ENCODE data around the gene SEMA3F. TPM values are rescaled to one million over a fixed set of nuclear protein-coding genes. Genes with fewer than 3 reads are reported as not detected.

Gene SEMA3F
- total RNA-seq, 4 donors from 2014 or later: 10.5 to 33.1 (median 12.9) TPM

- intact Hi-C loops (cut with DNase I; ENCODE audit: low total_unique reads): no loop called here
- H3K4me3 ChIP-seq: no peak overlapping the region
- no peaks in the 10 kb centered on the region for H3K36me3 ChIP-seq
- TF ChIP-seq CTCF (IDR thresholded peaks at IDR 0.05) (no peak), POLR2A (IDR thresholded peaks at IDR 0.05) (no peak)
- H3K27ac ChIP-seq: peak overlapping the region; percentile 81 to 84
- no peak for DNase-seq
- H3K9me3 ChIP-seq: no peaks in the 10 kb centered on the region
- no peaks in the 10 kb centered on the region for H3K27me3 ChIP-seq
- peaks cover 12 to 50% of the 10 kb centered on the region in 2 donors for H3K4me1 ChIP-seq
These were observed 6.2 kb downstream of the SEMA3F start for GRCh38 chr3:50161320-50161719.

- Histone ChIP-seq H3K4me1 (peaks cover 17 to 59% of the 10 kb centered on the region in 2 donors), H3K27ac (peak overlapping the region; percentile 81 to 84), H3K27me3 (no peaks in the 10 kb centered on the region), H3K4me3 (no peak overlapping the region), H3K36me3 (no peaks in the 10 kb centered on the region), H3K9me3 (no peaks in the 10 kb centered on the region)
- intact Hi-C loops (cut with DNase I; ENCODE audit: low total_unique reads): no loop called here
- no peak for TF ChIP-seq CTCF (IDR thresholded peaks at IDR 0.05)
- no peak for TF ChIP-seq POLR2A (IDR thresholded peaks at IDR 0.05)
- no peak for DNase-seq
These were observed 7.1 kb downstream of the SEMA3F start for GRCh38 chr3:50162034-50162883.

- H3K27ac ChIP-seq: peak overlapping the region; percentile 81 to 84
- DNase-seq: peak; percentile 86 to 93
- no peaks in the 10 kb centered on the region for H3K27me3 ChIP-seq
- no peak overlapping the region for H3K4me3 ChIP-seq
- no peak for TF ChIP-seq POLR2A (IDR thresholded peaks at IDR 0.05)
- intact Hi-C loops (cut with DNase I; ENCODE audit: low total_unique reads): no loop called here
- H3K4me1 ChIP-seq: peaks cover 17 to 55% of the 10 kb centered on the region in 2 donors
- H3K9me3 ChIP-seq: no peaks in the 10 kb centered on the region
- H3K36me3 ChIP-seq: no peaks in the 10 kb centered on the region
These were observed 8.7 kb downstream of the SEMA3F start for GRCh38 chr3:50163572-50164455.

GRCh38 chr3:50164481-50164880 lies 9.4 kb downstream of the SEMA3F start:
- Histone ChIP-seq H3K27me3 (no peaks in the 10 kb centered on the region), H3K36me3 (no peaks in the 10 kb centered on the region), H3K4me3 (no peak overlapping the region), H3K4me1 (peaks cover 17 to 55% of the 10 kb centered on the region in 2 donors), H3K27ac (peak overlapping the region; percentile 81 to 84), H3K9me3 (no peaks in the 10 kb centered on the region)
- TF ChIP-seq POLR2A (IDR thresholded peaks at IDR 0.05) (no peak), CTCF (IDR thresholded peaks at IDR 0.05) (no peak)
- DNase-seq: no peak
- intact Hi-C loops (cut with DNase I; ENCODE audit: low total_unique reads): no loop called here

GRCh38 chr3:50164984-50165909 lies 10.1 kb downstream of the SEMA3F start:
- Histone ChIP-seq H3K27me3 (no peaks in the 10 kb centered on the region), H3K36me3 (no peaks in the 10 kb centered on the region), H3K27ac (peak overlapping the region; percentile 81 to 84), H3K9me3 (no peaks in the 10 kb centered on the region), H3K4me3 (no peak overlapping the region), H3K4me1 (peaks cover 17 to 50% of the 10 kb centered on the region in 2 donors)
- peak in 1 of 2 donors; percentile 70 for DNase-seq
- intact Hi-C loops (cut with DNase I; ENCODE audit: low total_unique reads): no loop called here
- TF ChIP-seq POLR2A (IDR thresholded peaks at IDR 0.05) (no peak), CTCF (IDR thresholded peaks at IDR 0.05) (no peak)
